ENCODE data around the gene SEPTIN6.

Gene SEPTIN6
- long read RNA-seq, donor 1, full-length matches to known transcripts = 8 of 13 reads
- long read RNA-seq, donor 1, partial matches to known transcripts = 5 of 13 reads
- long read RNA-seq, donor 1, other reads (novel, unspliced or antisense) = 0 of 13 reads
- long read RNA-seq, donor 2, full-length matches to known transcripts = 9 of 9 reads
- long read RNA-seq, donor 2, partial matches to known transcripts = 0 of 9 reads
- long read RNA-seq, donor 2, other reads (novel, unspliced or antisense) = 0 of 9 reads
- long read RNA-seq, donor 3, partial matches to known transcripts = 5 of 7 reads
- long read RNA-seq, donor 3, other reads (novel, unspliced or antisense) = 0 of 7 reads
- long read RNA-seq, donor 4, full-length matches to known transcripts = 6 of 17 reads
- long read RNA-seq, donor 4, partial matches to known transcripts = 11 of 17 reads
- long read RNA-seq, donor 4, other reads (novel, unspliced or antisense) = 0 of 17 reads
- long read RNA-seq, donor 5, full-length matches to known transcripts = 21 of 26 reads
- long read RNA-seq, donor 5, partial matches to known transcripts = 5 of 26 reads
- long read RNA-seq, donor 5, other reads (novel, unspliced or antisense) = 0 of 26 reads
- long read RNA-seq, donor 6, full-length matches to known transcripts = 10 of 16 reads
- long read RNA-seq, donor 6, partial matches to known transcripts = 6 of 16 reads
- long read RNA-seq, donor 6, other reads (novel, unspliced or antisense) = 0 of 16 reads
- long read RNA-seq, donor 7, full-length matches to known transcripts = 18 of 53 reads
- long read RNA-seq, donor 7, partial matches to known transcripts = 35 of 53 reads
- long read RNA-seq, donor 7, other reads (novel, unspliced or antisense) = 0 of 53 reads
- long read RNA-seq, donor 8, full-length matches to known transcripts = 6 of 6 reads
- long read RNA-seq, donor 8, partial matches to known transcripts = 0 of 6 reads
- long read RNA-seq, donor 8, other reads (novel, unspliced or antisense) = 0 of 6 reads

GRCh38 chrX:119693040-119693995, at the start of gene SEPTIN6:
SEPTIN6 (minus strand) TSS chrX:119693168; CDS start chrX:119693105, 63 bp downstream.
- DNase-seq = peak; percentile 75

- DNase-seq = no peak
These were observed 45.8 kb upstream of the SEPTIN6 start for GRCh38 chrX:119738742-119739141.

DNA sequence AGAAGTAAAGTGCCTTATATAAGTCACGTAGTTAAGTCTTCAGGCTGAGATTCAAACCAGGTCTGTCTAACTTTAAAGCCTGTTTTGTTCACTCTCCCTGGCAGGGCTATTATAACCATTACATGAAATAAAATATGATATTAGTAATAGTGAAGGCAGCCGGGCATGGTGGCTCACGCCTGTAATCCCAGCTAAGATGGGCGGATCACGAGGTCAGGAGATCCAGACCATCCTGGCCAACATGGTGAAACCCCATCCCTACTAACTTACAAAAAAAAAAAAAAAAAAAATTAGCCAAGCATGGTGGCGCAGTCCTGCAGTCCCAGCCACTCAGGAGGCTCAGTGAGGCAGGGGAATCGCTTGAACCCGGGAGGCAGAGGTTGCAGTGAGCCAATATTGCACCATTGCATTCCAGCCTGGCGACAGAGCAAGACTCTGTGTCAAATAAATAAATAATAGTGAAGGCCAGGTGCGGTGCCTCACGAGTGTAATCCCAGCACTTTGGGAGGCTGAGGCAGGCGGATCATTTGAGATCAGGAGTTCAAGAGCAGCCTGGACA, 43.3 kb upstream of the SEPTIN6 start:
- DNase-seq = no peak

DNA sequence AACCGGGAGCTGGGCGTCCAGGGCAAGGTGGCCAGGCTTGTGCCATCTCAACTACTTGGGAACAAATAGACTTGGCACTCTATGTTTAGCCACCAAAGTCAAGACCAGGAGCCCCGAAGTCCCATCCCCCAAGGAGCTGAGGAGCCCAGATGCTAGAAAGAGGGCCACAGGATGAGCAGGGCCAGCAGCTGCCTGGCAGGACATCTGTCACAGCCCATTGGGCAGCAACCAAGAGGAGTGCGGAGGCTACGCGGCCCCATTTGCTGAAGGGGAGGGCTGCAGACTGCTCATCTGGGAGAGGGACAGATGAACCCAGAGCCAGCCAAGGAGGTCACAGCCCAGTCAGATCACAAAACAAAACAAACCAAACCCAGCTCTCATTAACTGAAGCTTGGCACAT, 42.5 kb upstream of the SEPTIN6 start:
- no peak for DNase-seq

- no peak for DNase-seq
These were observed 42.0 kb upstream of the SEPTIN6 start for GRCh38 chrX:119734897-119735339.

DNA sequence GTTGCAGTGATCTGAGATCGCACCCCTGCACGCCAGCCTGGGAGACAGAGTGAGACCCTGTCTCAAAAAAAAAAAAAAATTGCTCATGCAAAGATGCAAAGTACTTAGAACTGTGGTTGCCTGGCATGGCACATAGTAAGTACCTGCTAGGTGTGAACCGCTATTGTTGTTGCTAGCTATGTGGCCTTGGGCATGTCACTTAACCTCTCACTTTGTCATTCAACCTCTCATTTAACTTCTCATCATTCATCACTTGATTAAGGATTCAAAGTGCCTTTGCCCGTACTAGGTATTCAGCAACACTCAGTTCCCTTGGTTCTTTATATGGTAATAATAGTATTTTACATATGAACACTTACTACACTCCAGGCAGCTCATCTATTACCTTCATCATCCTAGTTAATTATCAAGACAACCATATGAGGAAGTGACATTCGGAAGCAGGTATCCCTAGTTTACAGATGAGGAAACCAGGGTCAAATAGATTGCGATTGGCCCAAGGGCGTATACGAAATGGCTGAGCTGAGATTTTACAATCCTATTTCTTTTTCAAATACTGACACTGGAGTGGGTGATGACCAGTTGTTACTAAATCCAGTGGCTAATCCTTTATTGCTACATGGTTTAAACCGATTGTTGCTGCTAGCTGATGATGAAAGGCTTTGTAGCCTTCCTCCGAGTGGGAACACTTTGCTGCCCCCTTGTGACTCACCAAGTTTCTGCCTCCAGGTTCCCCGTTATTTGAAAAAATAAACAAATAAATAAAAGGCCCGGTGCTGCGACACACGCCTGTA, 36.6 kb upstream of the SEPTIN6 start:
- DNase-seq = no peak

GRCh38 chrX:119728487-119728886, 35.5 kb upstream of the SEPTIN6 start:
- no peak for DNase-seq

GRCh38 chrX:119726900-119727555, 34.1 kb upstream of the SEPTIN6 start:
- DNase-seq = no peak

DNA sequence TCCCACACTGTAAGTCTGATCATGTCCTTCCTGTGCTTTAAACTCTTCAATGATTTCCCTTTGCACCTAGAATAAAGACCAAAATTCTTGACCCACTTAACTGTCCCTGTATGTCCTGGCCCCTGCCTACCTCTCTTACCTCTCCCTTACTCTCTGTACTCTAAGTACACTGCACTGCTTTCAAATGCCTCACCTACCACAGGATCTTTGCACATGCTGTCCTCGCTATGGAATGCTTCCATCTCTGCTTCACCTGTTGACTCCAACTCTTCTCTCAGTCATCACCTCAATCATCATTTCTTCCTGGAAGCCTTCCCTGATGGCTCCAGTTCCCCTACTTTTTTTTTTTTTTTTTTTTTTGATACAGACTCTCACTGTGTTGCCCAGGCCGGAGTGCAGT, 29.0 kb upstream of the SEPTIN6 start:
- no peak for DNase-seq

DNA sequence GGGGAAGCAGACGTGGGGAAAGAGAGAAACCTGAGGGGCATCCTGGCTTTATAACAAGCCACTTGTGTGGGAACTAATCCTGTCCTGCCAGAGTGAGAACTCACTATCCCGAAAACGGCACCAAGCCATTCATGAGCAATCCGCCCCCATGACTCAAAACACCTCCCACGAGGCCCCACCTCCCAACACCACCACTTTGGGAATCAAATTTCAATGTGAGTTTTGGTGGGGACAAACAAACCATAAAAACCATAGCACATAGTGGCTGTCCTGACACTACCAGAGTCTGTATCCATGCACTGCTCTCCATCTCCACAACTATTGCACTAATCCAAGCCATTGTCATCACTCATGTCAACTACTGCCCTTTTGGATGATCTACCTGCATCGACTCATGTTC, 28.5 kb upstream of the SEPTIN6 start:
- DNase-seq = no peak

DNA sequence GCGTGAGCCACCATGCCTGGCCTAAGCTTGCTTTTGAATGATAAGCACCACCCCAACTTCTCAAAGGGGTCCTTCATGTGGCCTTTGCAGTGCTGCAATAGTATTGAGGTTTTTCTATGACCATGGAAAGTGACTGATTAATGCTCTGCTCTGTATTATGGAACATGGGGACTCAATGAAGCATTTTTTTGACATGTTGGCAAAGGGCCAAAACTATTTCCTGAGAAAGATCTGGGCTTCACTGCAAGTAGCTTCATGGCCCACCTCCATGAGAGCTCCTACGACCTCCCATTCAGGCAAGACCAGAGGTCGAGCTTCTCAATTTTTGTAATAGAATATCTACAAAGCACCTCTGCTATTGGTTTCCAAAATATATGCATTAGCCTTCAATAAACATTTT, 16.7 kb upstream of the SEPTIN6 start:
- no peak for DNase-seq

- no peak for DNase-seq
These were observed 16.0 kb upstream of the SEPTIN6 start for GRCh38 chrX:119708936-119709335.

GRCh38 chrX:119706616-119707015, 13.6 kb upstream of the SEPTIN6 start:
- DNase-seq = no peak

DNA sequence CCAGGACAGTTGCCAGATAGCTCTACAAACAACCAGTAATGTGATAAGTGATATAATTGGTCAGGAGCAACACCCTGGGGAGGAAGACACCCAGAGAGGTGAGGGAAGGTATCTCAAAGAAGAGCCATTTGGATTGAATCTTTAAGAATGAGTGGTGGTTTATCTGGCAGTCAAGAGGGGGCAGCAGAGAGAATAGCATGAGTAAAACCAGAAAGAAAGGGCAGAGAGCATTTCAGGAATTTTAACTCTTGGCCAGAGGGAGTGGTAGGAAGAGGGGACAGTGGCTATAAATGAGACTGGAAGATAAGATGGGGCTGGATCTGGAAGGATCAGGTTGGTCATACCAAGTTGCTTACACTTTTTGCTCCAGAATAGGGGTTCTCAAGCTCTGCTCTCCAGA, 5.9 kb upstream of the SEPTIN6 start:
- no peak for DNase-seq

GRCh38 chrX:119696251-119696890, 3.4 kb upstream of the SEPTIN6 start:
- no peak for DNase-seq

DNA sequence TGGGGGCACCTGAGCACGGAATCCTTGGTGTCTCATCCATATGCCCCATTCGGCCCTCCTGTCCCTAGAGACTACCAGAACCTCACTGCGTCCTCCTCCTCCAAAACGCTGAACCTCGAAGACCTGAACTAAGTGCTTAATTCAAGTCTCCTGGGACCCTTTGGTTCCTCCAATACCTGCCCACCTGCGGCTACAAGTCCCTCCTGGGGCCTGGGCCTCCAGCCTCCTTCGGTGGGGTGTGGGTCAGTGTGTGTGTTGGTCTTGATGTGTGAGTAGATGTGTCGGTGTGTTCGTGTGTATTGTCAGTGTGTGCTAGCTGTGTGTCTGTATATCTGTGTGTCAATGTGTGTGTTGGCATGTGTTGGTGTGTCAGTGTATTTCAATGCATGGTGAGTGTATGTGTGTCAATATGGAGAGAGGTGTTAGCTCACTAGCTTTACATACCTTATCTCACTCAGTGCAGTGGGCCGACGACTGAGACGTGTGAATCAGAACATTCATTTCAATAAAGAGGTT, 2.6 kb upstream of the SEPTIN6 start:
- DNase-seq = no peak

GRCh38 chrX:119694601-119695534, 1.9 kb upstream of the SEPTIN6 start:
- no peak for DNase-seq

DNA sequence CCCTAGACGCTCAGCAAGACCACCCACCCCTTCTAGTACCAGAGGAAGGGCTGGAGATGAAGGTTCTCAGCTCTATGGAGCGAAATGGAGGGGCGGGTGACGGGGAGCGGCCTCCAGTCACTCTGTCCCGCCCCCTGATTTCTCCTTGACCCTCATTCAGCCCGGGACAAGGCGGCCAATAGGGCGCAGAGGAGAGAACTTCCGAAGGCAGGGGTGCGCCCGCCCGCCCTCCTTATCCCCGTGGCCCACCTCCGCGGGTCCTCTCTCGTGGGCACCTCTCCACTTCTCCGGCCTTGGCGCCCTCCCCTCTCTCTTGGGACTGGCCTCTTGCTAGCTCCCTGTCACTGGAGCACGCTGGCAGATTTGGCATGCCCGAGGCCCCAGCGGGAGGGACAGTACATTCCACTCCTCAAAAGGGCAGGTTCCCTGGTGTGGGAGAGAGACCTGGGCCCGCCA, 1.1 kb upstream of the SEPTIN6 start:
- DNase-seq = peak; percentile 52

Data from right kidney (tissue), 9 donors.